Upper lobe of left lung (tissue), 4 donors: ENCODE data around the gene RAP1GAP.

Source experiments
- EP300 ChIP-seq, 4 donors: sonication (generic); formaldehyde crosslinking; IDR thresholded peaks; one replicate each; pipeline ENCODE4 v1.5.1; 2017; ENCODE audit warnings: antibody characterized with exemption in 4 of 4, control low read depth in 2 of 4
- POLR2A ChIP-seq, 4 donors: fragments of 450-650 bp; IDR thresholded peaks; one replicate each; pipeline ENCODE4 v1.5.1; 2016 to 2017; ENCODE audit warnings: antibody characterized with exemption in 4 of 4, mild to moderate bottlenecking in 2 of 4
- POLR2AphosphoS5 ChIP-seq, 2 donors: sonication (generic); formaldehyde crosslinking; IDR thresholded peaks; one replicate each; pipeline ENCODE4 v1.5.1; 2017; ENCODE audit warnings: antibody characterized with exemption in 2 of 2
- TF ChIP-seq, protein P1 (sequence below), 6 experiments: fragments of 450-650 bp in 4 of 6; fragments of 200-600 bp in 2 of 6; sonication (generic) in 2 of 6; IDR thresholded peaks; one replicate each; pipeline ENCODE4 v1.5.1; 2016 to 2019; ENCODE audit warnings: antibody characterized with exemption in 6 of 6

DNA sequence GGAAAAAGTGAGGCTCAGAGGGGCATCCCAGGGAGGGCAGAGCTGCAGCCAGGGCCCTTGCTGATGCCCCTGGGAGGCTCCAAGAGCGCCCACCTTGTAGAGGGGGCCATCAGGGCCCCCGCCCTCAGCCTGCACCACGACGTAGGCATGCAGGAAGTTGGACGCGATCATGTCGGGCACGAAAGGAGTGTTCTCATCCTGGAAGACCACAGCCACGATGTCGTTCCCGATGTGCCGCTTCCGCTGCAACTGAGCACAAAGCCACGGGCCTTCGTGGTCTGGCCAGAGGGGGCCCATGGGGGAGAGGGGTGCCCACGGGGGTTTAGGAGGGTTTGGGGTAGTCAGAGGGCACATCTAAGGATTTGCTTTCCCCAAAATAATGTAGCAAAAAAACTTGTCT is 59.1 kb downstream of the RAP1GAP start:
- TF ChIP-seq POLR2AphosphoS5 (IDR thresholded peaks at IDR 0.05) (no peak), POLR2A (IDR thresholded peaks at IDR 0.05) (no peak), EP300 (IDR thresholded peaks at IDR 0.05) (no peak)
- TF ChIP-seq, protein P1, sequence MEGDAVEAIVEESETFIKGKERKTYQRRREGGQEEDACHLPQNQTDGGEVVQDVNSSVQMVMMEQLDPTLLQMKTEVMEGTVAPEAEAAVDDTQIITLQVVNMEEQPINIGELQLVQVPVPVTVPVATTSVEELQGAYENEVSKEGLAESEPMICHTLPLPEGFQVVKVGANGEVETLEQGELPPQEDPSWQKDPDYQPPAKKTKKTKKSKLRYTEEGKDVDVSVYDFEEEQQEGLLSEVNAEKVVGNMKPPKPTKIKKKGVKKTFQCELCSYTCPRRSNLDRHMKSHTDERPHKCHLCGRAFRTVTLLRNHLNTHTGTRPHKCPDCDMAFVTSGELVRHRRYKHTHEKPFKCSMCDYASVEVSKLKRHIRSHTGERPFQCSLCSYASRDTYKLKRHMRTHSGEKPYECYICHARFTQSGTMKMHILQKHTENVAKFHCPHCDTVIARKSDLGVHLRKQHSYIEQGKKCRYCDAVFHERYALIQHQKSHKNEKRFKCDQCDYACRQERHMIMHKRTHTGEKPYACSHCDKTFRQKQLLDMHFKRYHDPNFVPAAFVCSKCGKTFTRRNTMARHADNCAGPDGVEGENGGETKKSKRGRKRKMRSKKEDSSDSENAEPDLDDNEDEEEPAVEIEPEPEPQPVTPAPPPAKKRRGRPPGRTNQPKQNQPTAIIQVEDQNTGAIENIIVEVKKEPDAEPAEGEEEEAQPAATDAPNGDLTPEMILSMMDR (IDR thresholded peaks at IDR 0.05) = no peak
